A673 (cell line): Measurements from ENCODE around the gene CDH4. TPM values are rescaled to one million over a fixed set of nuclear protein-coding genes. Genes with fewer than 3 reads are reported as not detected.

Experiments
- BruUV-seq: library from RNA; stranded (reverse); fragments of 400-500 nt; replicated peaks from 2 replicates; lab custom pipeline; 2021; lab: Mats Ljungman, UMichigan
- CTCF ChIA-PET: fragments of 300-600 bp; sonication (Branson Sonifier 250); formaldehyde crosslinking; loops from one replicate; lab custom pipeline; 2022; ENCODE audit warnings: antibody characterized with exemption; lab: Charles Lee
- POLR2A ChIA-PET: fragments of 300-600 bp; sonication (Branson Sonifier 250); formaldehyde crosslinking; loops from one replicate; lab custom pipeline; 2022; ENCODE audit warnings: antibody characterized with exemption; ENCODE audit not compliant: low non-redundant PET; lab: Charles Lee
- DNase-seq: peaks from one replicate; pipeline ENCODE4 v3.0.0-alpha.2; 2015; ENCODE audit warnings: low spot score
- H3K27ac ChIP-seq: fragments of 200-600 bp; sonication (generic); 2 replicates; pipeline ENCODE4 v1.5.1; 2016; ENCODE audit warnings: mixed run types, low read depth, mild to moderate bottlenecking, mixed read lengths, antibody characterized with exemption, low read length; ENCODE audit not compliant: poor library complexity, severe bottlenecking
- H3K27me3 ChIP-seq: fragments of 200-600 bp; sonication (generic); replicated peaks from 2 replicates; pipeline ENCODE4 v1.6.1; 2017; ENCODE audit warnings: mixed run types, low read depth, mild to moderate bottlenecking, mixed read lengths, antibody characterized with exemption, low read length; ENCODE audit not compliant: insufficient read depth, poor library complexity
- H3K36me3 ChIP-seq: fragments of 200-600 bp; sonication (generic); 2 replicates; pipeline ENCODE4 v1.6.1; 2016; ENCODE audit warnings: mixed run types, mild to moderate bottlenecking, mixed read lengths, antibody characterized with exemption, low read length; ENCODE audit not compliant: insufficient read depth, poor library complexity, severe bottlenecking
- H3K4me1 ChIP-seq: fragments of 200-600 bp; sonication (generic); 2 replicates; pipeline ENCODE4 v1.6.1; 2017; ENCODE audit warnings: mixed run types, mild to moderate bottlenecking, mixed read lengths, antibody characterized with exemption, low read length; ENCODE audit not compliant: insufficient read depth, poor library complexity, severe bottlenecking
- H3K4me3 ChIP-seq: fragments of 200-600 bp; sonication (generic); 2 replicates; pipeline ENCODE4 v1.5.1; 2016; ENCODE audit warnings: low read depth, mixed run types, mild to moderate bottlenecking, mixed read lengths, low read length; ENCODE audit not compliant: poor library complexity, severe bottlenecking
- H3K9me3 ChIP-seq: fragments of 200-600 bp; sonication (generic); 2 replicates; pipeline ENCODE4 v1.6.1; 2016; ENCODE audit warnings: mixed run types, low read depth, mild to moderate bottlenecking, mixed read lengths, antibody characterized with exemption, low read length; ENCODE audit not compliant: poor library complexity, severe bottlenecking
- EZH2 ChIP-seq: fragments of 200-600 bp; sonication (generic); IDR thresholded peaks from 2 replicates; pipeline ENCODE4 v1.6.1; 2017; ENCODE audit warnings: borderline replicate concordance, low read depth, mild to moderate bottlenecking, mixed read lengths, antibody characterized with exemption, low read length; ENCODE audit not compliant: poor library complexity, severe bottlenecking
- intact Hi-C: fragments of 100-400 bp; cut with micrococcal nuclease; formaldehyde crosslinking; loops from one replicate; pipeline ENCODE4 v1.10.0; 2022; ENCODE audit not compliant: unreplicated experiment
- microRNA-seq: library from miRNA; unstranded; fragments of <30 nt; microRNA quantifications from one replicate; pipeline ENCODE4 v1.2.0, GENCODE V29; 2021
- total RNA-seq: library from RNA; stranded (reverse); gene quantifications from 2 replicates; pipeline ENCODE4 v1.2.3, GENCODE V29; 2021
- TF ChIP-seq, protein P1 (sequence below): fragments of 300-800, 200-600 bp; sonication (generic); conservative IDR thresholded peaks from 2 replicates; pipeline ENCODE4 v1.5.1; 2017; ENCODE audit warnings: low read depth, mild to moderate bottlenecking, antibody characterized with exemption, low read length, moderate library complexity, mixed read lengths

Gene CDH4
- total RNA-seq, 1 experiment from 2014 or later: 8.3 TPM

DNA sequence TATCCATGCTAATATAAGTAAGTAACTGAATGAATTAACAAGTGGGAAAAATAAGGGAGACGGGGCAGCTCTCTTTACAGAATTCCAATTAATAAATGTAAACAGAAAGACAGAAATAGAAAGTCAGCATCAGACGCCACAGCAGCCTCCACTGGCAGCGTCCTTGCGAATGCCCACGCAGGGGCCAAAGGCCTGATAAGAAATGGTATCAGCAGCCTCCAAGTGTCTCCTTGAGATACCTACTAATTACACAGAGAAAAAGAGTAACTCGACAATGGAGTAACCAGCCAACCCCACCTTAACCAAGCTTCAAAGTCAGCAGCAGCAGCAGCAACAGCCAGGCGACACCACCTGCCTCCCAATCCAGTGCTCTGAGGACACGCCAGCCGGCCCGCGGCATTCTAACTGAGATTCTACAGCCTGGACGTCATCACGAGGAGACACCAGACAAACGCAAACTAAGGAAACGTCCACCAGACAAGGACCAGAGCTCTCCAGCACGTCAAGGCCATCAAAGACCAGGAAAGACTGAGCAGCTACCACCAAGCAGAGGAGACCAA is 734.8 kb downstream of the CDH4 start:
- POLR2A ChIA-PET: no interaction called here
- no TSS peak for BruUV-seq
- H3K4me3 ChIP-seq: no peak overlapping the region
- H3K9me3 ChIP-seq: peaks cover 6% of the 10 kb centered on the region
- H3K27me3 ChIP-seq: no peaks in the 10 kb centered on the region
- no peaks in the 10 kb centered on the region for H3K4me1 ChIP-seq
- DNase-seq: no peak
- H3K36me3 ChIP-seq: peaks cover 9% of the 10 kb centered on the region
- intact Hi-C loops: no loop called here
- no peak overlapping the region for H3K27ac ChIP-seq
- CTCF ChIA-PET: no interaction called here
- TF ChIP-seq, protein P1, sequence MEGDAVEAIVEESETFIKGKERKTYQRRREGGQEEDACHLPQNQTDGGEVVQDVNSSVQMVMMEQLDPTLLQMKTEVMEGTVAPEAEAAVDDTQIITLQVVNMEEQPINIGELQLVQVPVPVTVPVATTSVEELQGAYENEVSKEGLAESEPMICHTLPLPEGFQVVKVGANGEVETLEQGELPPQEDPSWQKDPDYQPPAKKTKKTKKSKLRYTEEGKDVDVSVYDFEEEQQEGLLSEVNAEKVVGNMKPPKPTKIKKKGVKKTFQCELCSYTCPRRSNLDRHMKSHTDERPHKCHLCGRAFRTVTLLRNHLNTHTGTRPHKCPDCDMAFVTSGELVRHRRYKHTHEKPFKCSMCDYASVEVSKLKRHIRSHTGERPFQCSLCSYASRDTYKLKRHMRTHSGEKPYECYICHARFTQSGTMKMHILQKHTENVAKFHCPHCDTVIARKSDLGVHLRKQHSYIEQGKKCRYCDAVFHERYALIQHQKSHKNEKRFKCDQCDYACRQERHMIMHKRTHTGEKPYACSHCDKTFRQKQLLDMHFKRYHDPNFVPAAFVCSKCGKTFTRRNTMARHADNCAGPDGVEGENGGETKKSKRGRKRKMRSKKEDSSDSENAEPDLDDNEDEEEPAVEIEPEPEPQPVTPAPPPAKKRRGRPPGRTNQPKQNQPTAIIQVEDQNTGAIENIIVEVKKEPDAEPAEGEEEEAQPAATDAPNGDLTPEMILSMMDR: no peak

DNA sequence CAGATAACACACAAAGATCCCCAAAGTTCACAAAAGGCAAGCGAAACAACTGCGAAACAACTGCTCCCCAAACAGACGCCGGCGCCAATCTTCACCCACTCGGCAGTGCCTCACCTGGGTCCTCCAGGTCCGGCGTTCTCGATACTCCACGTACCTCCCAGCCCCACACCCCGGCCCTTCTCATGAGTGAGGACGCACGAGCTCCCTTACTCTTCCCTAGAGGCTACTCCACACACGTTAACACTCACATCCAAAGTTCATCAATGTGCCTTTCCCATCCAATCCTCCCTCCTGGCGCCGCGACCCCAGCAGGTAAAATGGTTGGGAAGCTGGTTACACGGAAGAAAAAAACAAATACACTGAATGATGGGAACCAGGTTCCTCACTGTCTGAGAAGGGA is 736.6 kb downstream of the CDH4 start:
- intact Hi-C loops: no loop called here
- H3K9me3 ChIP-seq: peaks cover 8% of the 10 kb centered on the region
- ChIA-PET CTCF (no interaction called here), POLR2A (no interaction called here)
- no peaks in the 10 kb centered on the region for H3K4me1 ChIP-seq
- H3K36me3 ChIP-seq: peaks cover 21% of the 10 kb centered on the region
- H3K27me3 ChIP-seq: no peaks in the 10 kb centered on the region
- BruUV-seq: no TSS peak
- DNase-seq: no peak
- no peak overlapping the region for H3K27ac ChIP-seq
- no peak overlapping the region for H3K4me3 ChIP-seq
- TF ChIP-seq, protein P1: no peak
- no peak for TF ChIP-seq EZH2

DNA sequence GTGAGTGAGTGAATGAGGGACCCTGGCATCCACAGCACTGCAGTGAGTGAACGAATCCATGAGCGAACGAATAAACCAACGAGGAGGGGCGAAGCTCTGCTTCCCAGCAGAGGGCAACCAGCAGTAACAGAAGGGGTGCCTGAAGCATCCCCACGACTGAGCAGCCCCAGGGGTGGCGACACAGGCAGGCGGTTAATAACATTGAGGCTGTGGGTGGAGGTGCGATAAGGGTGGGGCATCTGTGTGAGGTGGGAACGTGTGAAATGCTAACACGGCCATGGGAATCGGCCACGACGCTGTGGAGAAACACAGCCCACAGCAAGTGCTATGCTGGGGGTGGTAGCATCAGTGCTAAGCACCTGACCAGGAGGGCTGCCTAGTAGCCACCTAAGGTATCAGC is 737.7 kb downstream of the CDH4 start:
- no peaks in the 10 kb centered on the region for H3K27me3 ChIP-seq
- BruUV-seq: no TSS peak
- H3K36me3 ChIP-seq: peaks cover 28% of the 10 kb centered on the region
- TF ChIP-seq, protein P1: no peak
- no peak for TF ChIP-seq EZH2
- peaks cover 8% of the 10 kb centered on the region for H3K9me3 ChIP-seq
- intact Hi-C loops: no loop called here
- POLR2A ChIA-PET: no interaction called here
- H3K4me3 ChIP-seq: no peak overlapping the region
- CTCF ChIA-PET: no interaction called here
- DNase-seq: no peak
- no peak overlapping the region for H3K27ac ChIP-seq
- no peaks in the 10 kb centered on the region for H3K4me1 ChIP-seq

Small RNA genes within 50 kb of the gene (microRNA-seq; reads per million reads assigned to microRNA genes)
- not detected for gene MIR1257
